GM18508 (cell line): ENCODE measurements around the gene SLC24A3.

Source experiments
- ATAC-seq: cut with Tn5 transposase; IDR thresholded peaks from one replicate; pipeline ENCODE4 v1.9.1; 2021; ENCODE audit warnings: moderate number of reproducible peaks; ENCODE audit not compliant: insufficient read depth, unreplicated experiment

Gene SLC24A3

DNA sequence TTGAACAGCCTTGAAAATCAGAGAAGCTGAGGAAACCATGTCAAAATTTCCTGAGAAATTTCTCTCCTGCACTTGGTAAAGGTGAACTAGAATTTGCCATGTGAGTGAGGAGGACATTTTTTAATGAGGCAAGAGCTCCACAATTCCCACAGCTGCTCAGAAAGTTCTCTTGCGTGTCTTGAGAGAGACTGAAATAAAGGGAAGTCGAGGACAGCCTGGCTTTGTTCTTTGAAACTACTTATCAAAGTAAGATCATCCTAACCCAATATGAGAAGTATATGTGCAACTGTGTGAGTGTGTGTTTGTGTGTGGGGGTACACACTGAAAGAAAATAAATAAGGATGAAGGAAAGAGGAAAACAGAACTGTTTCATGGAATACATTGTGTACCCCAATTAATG lies 163.4 kb downstream of the SLC24A3 start:
- no peak for ATAC-seq

GRCh38 chr20:19376451-19377229 lies 164.2 kb downstream of the SLC24A3 start:
- ATAC-seq: no peak

- ATAC-seq: no peak
Observed at GRCh38 chr20:19378058-19378457, 165.6 kb downstream of the SLC24A3 start.

DNA sequence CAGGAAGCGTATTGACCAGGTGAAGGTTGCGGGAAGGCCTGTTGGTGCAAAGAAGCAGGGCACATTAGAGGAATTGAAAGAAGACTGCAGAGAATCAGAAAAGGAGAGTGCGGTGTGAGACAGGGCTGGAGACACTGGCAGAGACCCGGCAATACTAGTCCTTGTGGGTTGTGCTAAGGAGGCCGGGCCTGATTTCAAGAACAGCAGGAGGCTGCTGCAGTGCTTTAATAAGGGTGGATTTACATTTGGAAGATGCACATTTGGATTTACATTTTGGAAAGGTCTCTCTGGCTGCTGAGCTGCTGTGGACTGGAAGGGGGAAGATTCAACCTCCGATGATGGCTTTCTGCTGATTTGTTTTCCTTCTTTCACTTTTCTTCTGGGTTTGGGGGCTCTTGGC lies 167.8 kb downstream of the SLC24A3 start:
- ATAC-seq: no peak

- no peak for ATAC-seq
Observed at GRCh38 chr20:19381947-19382346, 169.5 kb downstream of the SLC24A3 start.

DNA sequence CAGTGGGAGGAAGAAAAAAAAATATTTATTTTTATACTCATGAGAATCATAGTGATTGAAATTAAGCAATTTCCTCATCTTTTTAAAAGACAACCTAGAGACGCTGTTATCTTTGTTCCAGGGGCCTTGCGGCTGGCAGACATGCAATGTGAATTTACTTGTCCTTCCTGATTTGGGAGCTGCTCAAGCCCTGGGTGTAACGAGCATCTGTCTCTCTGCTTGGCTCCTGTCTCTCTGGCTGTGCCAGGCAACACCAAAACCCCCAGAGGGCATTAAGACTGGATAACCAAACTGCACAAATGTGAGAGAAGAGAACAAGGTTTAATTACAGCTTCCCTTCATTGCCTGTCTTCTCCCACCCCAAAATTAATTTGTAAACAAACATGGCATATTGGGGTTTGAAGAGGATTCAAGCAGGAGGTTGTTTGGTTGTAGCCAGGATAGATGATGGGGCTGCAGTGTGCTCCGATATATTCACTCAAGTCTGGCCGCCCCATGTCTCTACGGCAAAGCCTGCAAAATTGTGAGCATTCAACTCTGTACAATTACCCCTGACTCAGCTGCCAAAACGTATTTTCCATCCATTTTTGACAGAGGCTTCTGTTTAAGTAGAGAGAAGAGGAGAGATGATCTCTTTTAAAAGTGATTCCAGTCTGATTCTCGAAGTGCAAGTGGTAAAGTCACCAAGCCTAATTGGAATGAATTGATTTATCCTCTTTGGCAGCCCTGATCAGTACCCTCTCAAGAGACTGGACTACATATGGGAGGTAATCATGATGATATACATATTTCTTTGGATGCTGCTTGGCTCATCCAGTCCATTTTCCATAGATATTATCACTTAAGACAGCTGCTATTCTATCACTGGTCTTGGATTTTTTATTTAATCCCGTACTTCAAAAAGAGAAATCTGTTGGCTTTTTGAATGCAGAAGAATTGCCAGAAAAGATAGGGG lies 170.2 kb downstream of the SLC24A3 start:
- no peak for ATAC-seq

GRCh38 chr20:19384940-19385339 lies 172.5 kb downstream of the SLC24A3 start:
- no peak for ATAC-seq

DNA sequence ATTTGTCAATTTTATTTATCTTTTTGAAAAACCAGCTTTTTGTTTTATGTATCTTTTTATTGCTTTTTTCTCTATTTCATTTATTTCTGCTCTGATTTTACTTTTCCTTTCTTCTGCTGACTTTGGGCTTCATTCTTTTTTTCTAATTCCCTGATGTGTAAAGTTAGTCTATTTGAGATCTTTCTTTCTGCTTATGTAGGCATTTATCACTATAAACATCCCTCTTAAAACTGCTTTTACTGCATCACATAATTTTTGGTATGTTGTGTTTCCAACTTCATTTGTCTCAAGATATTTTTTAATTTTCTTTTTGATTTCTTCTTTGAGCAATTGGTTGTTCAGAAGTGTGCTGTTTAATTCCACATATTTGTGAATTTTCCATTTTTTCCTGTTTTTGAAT lies 174.8 kb downstream of the SLC24A3 start:
- ATAC-seq: no peak

GRCh38 chr20:19392344-19393130 lies 180.1 kb downstream of the SLC24A3 start:
- no peak for ATAC-seq

- ATAC-seq: no peak
Observed at GRCh38 chr20:19396460-19397081, 184.1 kb downstream of the SLC24A3 start.

DNA sequence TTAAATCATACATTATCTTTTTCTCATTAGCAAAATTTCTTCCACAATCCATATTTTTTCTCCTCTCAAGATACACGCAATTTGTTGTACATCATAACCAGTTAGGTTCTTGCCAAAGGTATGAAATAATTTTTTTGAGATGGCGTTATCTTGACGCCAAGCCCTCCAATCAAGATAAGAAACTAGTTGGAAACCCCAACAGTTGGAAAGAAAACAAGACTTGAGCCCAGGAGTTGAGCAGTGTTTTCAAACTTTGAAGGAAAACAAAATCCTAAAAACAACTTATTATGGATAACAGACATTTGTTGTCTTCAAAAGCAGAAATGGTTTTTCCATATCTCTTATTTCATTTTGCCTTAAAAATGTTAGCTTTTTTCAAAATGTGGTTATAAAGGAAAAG lies 184.8 kb downstream of the SLC24A3 start:
- ATAC-seq: no peak

GRCh38 chr20:19397666-19398065 lies 185.2 kb downstream of the SLC24A3 start:
- ATAC-seq: no peak

- no peak for ATAC-seq
Observed at GRCh38 chr20:19401096-19401495, 188.7 kb downstream of the SLC24A3 start.

DNA sequence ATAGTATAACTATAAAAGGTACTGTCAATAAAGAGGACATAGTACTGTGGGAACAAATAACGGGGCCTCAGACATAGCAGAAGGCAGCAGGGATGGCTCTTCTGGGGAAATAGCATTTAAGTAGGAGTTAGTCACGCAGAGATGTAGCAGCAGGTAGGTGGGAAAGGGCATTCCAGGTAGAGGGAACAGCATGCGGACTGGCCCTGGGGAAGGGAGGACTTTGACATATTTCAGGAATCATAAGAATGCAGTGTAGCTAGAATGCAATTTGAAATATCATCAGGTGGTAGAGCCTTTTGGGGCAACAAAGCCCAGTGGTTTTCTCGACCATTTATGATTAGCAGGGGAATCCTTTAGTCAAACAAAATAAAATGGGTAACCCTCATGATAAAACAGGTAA lies 191.1 kb downstream of the SLC24A3 start:
- ATAC-seq: no peak

GRCh38 chr20:19404826-19405225 lies 192.4 kb downstream of the SLC24A3 start:
- no peak for ATAC-seq

DNA sequence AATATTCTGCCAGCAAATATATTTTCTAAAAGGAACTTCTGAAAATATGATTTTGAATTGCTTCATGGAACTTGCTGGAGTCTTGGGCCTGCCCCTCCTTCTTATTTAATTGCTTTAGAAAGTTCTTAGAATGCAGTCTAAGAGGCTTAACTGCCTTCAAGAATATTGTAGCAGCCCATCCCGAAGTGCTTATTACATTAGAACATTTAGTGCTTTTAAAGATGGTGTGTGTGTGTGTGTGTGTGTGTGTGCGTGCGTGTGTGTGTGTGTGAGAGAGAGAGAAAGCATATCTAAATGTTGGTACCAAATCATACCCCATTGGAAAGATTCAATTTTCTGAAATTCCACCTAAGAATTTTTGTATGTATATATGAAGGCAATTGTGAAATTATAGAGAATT lies 193.5 kb downstream of the SLC24A3 start:
- ATAC-seq: no peak

- ATAC-seq: no peak
Observed at GRCh38 chr20:19406381-19406780, 193.9 kb downstream of the SLC24A3 start.

DNA sequence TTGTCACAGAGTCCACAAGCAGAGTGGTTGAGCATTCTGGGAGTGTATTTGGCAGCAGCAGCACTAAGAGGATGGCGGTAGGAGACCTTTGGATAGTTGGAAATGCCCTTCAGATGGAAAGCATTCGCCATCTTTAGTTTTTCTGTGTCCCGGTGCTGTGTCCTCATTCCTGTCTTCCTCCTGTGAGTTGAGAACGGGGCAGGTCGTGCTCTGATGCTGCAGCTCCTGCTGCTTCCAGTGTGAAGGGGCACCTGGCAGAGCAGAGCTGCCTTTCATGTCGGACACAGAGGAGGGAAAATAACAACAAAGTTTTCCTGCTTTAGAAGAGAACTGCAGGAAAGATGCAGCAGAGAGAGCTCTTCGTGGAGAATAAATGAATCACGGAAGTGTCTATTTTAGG lies 194.8 kb downstream of the SLC24A3 start:
- ATAC-seq: no peak

GRCh38 chr20:19407736-19408135 lies 195.3 kb downstream of the SLC24A3 start:
- ATAC-seq: no peak

GRCh38 chr20:19408971-19409370 lies 196.5 kb downstream of the SLC24A3 start:
- ATAC-seq: no peak
